K562 treated with DMSO at 1 percent for 4 hours (cell line): ENCODE measurements around the gene YPEL2. TPM values are rescaled to one million over a fixed set of nuclear protein-coding genes. Genes with fewer than 3 reads are reported as not detected.

Source experiments
- total RNA-seq: library from RNA; unstranded; fragments of 300-600 nt; gene quantifications from 2 replicates; pipeline ENCODE4 v1.2.3, GENCODE V29; 2022; ENCODE audit not compliant: insufficient read depth

YPEL2 gene
- 0.18 and 0.29 TPM in 2 replicates for total RNA-seq

DNA sequence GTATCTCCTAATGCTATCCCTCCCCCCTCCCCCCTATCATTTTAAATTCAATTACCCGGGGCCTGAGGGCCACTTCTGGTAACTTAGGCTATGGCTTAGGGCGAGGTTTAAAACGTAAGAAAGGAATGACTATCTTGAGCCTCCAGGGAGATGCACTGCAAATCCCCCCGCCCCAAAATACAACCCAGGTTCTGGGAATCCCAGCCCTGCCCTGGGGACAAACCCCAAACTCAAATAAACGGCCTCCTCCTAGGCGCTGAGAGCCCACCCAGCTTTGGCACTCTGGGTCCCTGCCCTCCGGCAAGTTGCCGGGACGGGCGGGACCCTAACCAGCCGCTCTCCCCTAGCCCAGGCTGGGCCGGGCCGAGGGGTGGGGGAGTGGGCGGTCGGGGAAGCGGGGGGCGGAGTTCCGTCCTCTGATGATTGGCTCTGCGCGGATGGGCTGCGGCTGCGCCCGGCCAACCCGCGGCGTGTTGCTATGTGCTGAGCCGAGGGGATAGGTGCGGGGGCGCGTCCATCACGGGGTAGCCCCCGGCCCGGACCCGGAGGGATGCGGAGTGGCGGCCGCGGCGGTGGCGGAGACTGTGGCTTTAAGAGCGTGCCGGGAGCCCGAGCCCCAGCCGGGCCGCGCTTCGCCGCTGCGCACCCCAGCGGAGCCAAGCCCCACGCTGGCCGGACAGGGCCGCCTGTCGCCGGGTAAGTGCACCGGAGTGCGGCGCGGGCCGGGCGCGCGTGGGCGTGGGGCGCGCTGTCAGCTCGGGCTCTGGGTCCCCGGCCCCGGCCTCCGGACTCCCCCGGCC lies at the start of gene YPEL2:
Gene YPEL2, plus strand, starts transcription at position 527 of the 800 bp plus-strand sequence. CDS start 21,755 bp downstream, outside the sequence.

Other genes starting within 250 kb of the YPEL2 start
- gene TRIM37, start 224.8 kb upstream of the YPEL2 start, total RNA-seq: 14.9 and 21.2 TPM in 2 replicates
- gene SKA2, start 176.5 kb upstream of the YPEL2 start, total RNA-seq: 39.4 and 46.1 TPM in 2 replicates
- gene PRR11, start 175.9 kb upstream of the YPEL2 start, total RNA-seq: 35.7 and 38.7 TPM in 2 replicates
- 18.0 and 22.0 TPM in 2 replicates for gene SMG8, start 121.6 kb upstream of the YPEL2 start, total RNA-seq
- 3.7 and 4.8 TPM in 2 replicates for gene GDPD1, start 111.1 kb upstream of the YPEL2 start, total RNA-seq
- 11.2 and 13.6 TPM in 2 replicates for gene DHX40, start 234.0 kb downstream of the YPEL2 start, total RNA-seq